DOHH2 (cell line): ENCODE data around the gene ZNF415.

Source experiments
- H3F3A ChIP-seq: fragments of 200-600 bp; sonication (generic), shearing (Covaris generic); 2 replicates; pipeline ENCODE4 v1.6.0; 2016; ENCODE audit warnings: antibody characterized with exemption, mild to moderate bottlenecking; ENCODE audit not compliant: control insufficient read depth, insufficient read depth
- H3K27ac ChIP-seq: fragments of 200-600 bp; sonication (generic); 2 replicates; pipeline ENCODE4 v1.5.1; 2014; ENCODE audit warnings: low read depth, mild to moderate bottlenecking, low read length, moderate library complexity
- H3K27me3 ChIP-seq: fragments of 200-600 bp; sonication (generic); 2 replicates; pipeline ENCODE4 v1.6.1; 2014; ENCODE audit warnings: mild to moderate bottlenecking, low read length, mixed read lengths; ENCODE audit not compliant: control insufficient read depth
- H3K36me3 ChIP-seq: fragments of 200-600 bp; sonication (generic); 2 replicates; pipeline ENCODE4 v1.6.1; 2014; ENCODE audit warnings: mild to moderate bottlenecking, low read length, moderate library complexity, mixed read lengths; ENCODE audit not compliant: control insufficient read depth
- H3K4me1 ChIP-seq: fragments of 200-600 bp; sonication (generic); 2 replicates; pipeline ENCODE4 v1.6.1; 2014; ENCODE audit warnings: mild to moderate bottlenecking, low read length, mixed read lengths; ENCODE audit not compliant: control insufficient read depth
- H3K4me2 ChIP-seq: fragments of 200-600 bp; sonication (generic); 2 replicates; pipeline ENCODE4 v1.6.0; 2014; ENCODE audit warnings: mild to moderate bottlenecking, low read length, moderate library complexity
- H3K4me3 ChIP-seq: fragments of 200-600 bp; sonication (generic); 2 replicates; pipeline ENCODE4 v1.5.1; 2014; ENCODE audit warnings: mild to moderate bottlenecking, low read length, mixed read lengths
- H3K79me2 ChIP-seq: fragments of 200-600 bp; sonication (generic); 2 replicates; pipeline ENCODE4 v1.6.1; 2014; ENCODE audit warnings: mild to moderate bottlenecking, low read length, mixed read lengths; ENCODE audit not compliant: control insufficient read depth
- H3K9me2 ChIP-seq: fragments of 200-600 bp; sonication (generic); replicated peaks from 2 replicates; pipeline ENCODE4 v1.6.1; 2014; ENCODE audit warnings: mild to moderate bottlenecking, low read length, mixed read lengths; ENCODE audit not compliant: control insufficient read depth
- H3K9me3 ChIP-seq: fragments of 200-600 bp; sonication (generic); 2 replicates; pipeline ENCODE4 v1.6.1; 2014; ENCODE audit warnings: antibody characterized with exemption, low read length, mixed read lengths; ENCODE audit not compliant: control insufficient read depth, insufficient read depth
- H4K20me1 ChIP-seq: fragments of 200-600 bp; sonication (generic); 2 replicates; pipeline ENCODE4 v1.6.0; 2014; ENCODE audit warnings: low read depth, mild to moderate bottlenecking, antibody characterized with exemption, low read length, moderate library complexity; ENCODE audit not compliant: control insufficient read depth, insufficient read depth
- CTCF ChIP-seq: fragments of 200-600 bp; sonication (generic); IDR thresholded peaks from one replicate; pipeline ENCODE4 v1.5.1; 2014; ENCODE audit warnings: antibody characterized with exemption, mild to moderate bottlenecking, low read depth, low read length; ENCODE audit not compliant: poor library complexity, severe bottlenecking
- EZH2phosphoT487 ChIP-seq: fragments of 200-600 bp; sonication (generic); IDR thresholded peaks from 2 replicates; pipeline ENCODE4 v1.6.1; 2017; ENCODE audit warnings: borderline replicate concordance, mild to moderate bottlenecking, antibody characterized with exemption, low read length, moderate library complexity, mixed read lengths

ZNF415 gene

GRCh38 chr19:53147645-53148044 lies 14.9 kb upstream of the ZNF415 start:
- H4K20me1 ChIP-seq, result no peaks in the 10 kb centered on the region
- H3K79me2 ChIP-seq, result no peaks in the 10 kb centered on the region
- H3K27me3 ChIP-seq, result no peaks in the 10 kb centered on the region
- H3K27ac ChIP-seq, result no peak overlapping the region
- H3K36me3 ChIP-seq, result peaks cover 71% of the 10 kb centered on the region
- H3K4me1 ChIP-seq, result no peaks in the 10 kb centered on the region
- no peaks in the 10 kb centered on the region for H3K9me2 ChIP-seq
- H3K9me3 ChIP-seq, result peaks cover 33% of the 10 kb centered on the region
- TF ChIP-seq CTCF (no peak), EZH2phosphoT487 (no peak)
- H3F3A ChIP-seq, result no peaks in the 10 kb centered on the region
- no peak overlapping the region for H3K4me2 ChIP-seq
- no peak overlapping the region for H3K4me3 ChIP-seq

GRCh38 chr19:53140351-53140750 lies 7.6 kb upstream of the ZNF415 start:
- Histone ChIP-seq H4K20me1 (no peaks in the 10 kb centered on the region), H3K4me2 (no peak overlapping the region), H3K9me3 (peaks cover 43% of the 10 kb centered on the region), H3F3A (no peaks in the 10 kb centered on the region), H3K79me2 (no peaks in the 10 kb centered on the region), H3K27ac (no peak overlapping the region), H3K27me3 (no peaks in the 10 kb centered on the region), H3K4me1 (no peaks in the 10 kb centered on the region), H3K4me3 (no peak overlapping the region), H3K36me3 (peaks cover 44% of the 10 kb centered on the region), H3K9me2 (no peaks in the 10 kb centered on the region)
- TF ChIP-seq EZH2phosphoT487, result no peak
- TF ChIP-seq CTCF, result no peak

- peaks cover 22% of the 10 kb centered on the region for H3K9me3 ChIP-seq
- H3F3A ChIP-seq, result no peaks in the 10 kb centered on the region
- H3K27me3 ChIP-seq, result no peaks in the 10 kb centered on the region
These were observed 3.7 kb upstream of the ZNF415 start for GRCh38 chr19:53136432-53136831.

More at GRCh38 chr19:53136432-53136831, 3.7 kb upstream of the ZNF415 start:
- Histone ChIP-seq H3K4me1 (peaks cover 8% of the 10 kb centered on the region), H3K9me2 (no peaks in the 10 kb centered on the region), H3K79me2 (0 out of 2 replicates have a peak, but pooled peaks cover 2% of the 10 kb centered on the region), H4K20me1 (no peaks in the 10 kb centered on the region), H3K4me2 (no peak overlapping the region), H3K27ac (no peak overlapping the region), H3K36me3 (peaks cover 13% of the 10 kb centered on the region), H3K4me3 (no peak overlapping the region)
- no peak for TF ChIP-seq CTCF
- no peak for TF ChIP-seq EZH2phosphoT487
